Left kidney (tissue), 2 donors: ENCODE data around the gene FAM151B. TPM values are rescaled to one million over a fixed set of nuclear protein-coding genes. Genes with fewer than 3 reads are reported as not detected.
"Not testable (repeated sequence)": the region's sequence is repeated elsewhere in the genome, so short reads cannot be mapped to it uniquely, and the experiment has no call there.

Experiments used
- DNase-seq: peaks from one replicate; pipeline ENCODE4 v3.0.0-alpha.2; 2013
- polyA plus RNA-seq: library from polyadenylated mRNA; unstranded; fragments of 120-200 nt; gene quantifications from one replicate; pipeline ENCODE4 v1.2.1, GENCODE V29; 2013; ENCODE audit not compliant: insufficient read length

The FAM151B gene
- polyA plus RNA-seq, 1 donor, result 4.2 TPM

DNA sequence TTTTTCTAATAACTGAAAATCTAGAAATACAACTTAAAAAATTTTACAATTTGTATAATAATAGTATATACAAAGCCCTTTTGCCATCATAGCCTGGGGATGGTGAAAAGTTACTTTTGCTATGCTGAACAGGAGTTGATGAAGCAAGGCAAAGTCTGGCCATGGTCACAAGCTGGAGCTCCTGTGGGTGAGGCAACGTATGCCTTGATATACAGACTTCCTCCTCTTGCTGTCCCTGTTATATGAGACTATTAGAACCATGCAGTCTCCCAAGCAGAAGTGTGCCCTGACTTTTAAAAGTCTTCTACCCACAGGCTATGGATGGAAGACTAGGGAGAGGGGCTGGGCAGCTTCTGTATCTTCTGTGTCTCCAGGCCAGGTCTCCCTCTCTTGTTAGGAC, 15.7 kb downstream of the FAM151B start:
- no peak for DNase-seq

DNA sequence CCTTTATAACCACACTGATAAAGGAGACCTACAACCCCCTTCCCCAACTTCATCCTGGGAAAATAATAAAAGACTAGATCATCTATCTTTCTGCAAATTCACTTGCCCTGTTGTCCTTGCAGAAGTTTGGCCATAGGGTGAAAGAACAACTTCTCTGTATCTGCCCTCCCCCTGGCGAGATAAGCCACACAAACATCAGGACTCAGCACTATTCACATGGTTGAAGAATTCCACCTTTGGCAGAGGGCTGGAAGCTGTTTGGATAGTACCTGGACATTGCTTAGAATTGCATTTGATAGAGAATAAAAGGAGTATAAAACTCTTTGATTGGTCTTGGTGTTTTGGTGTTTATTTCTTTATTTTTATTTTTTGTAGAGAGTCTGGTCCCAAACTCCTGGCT, 16.9 kb downstream of the FAM151B start:
- no peak for DNase-seq

DNA sequence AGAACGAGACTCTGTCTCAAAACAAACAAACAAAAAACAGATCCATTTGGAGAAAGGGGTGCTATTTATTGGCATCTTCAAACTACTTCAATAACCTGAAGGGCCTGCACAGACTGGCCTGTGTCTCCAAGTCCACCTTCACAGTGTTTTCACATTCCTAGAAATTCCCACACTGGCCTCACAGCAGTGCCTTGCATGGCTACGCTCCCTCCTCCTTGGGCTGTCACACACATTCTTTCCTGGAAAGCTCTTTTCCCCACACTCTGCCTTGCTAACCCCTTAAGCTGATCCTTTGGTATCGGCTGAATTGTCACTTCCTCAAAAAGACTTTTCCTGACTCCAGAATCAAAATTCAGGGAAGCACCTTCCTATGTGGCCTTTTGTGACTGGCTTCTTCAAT, 19.8 kb downstream of the FAM151B start:
- no peak for DNase-seq

DNA sequence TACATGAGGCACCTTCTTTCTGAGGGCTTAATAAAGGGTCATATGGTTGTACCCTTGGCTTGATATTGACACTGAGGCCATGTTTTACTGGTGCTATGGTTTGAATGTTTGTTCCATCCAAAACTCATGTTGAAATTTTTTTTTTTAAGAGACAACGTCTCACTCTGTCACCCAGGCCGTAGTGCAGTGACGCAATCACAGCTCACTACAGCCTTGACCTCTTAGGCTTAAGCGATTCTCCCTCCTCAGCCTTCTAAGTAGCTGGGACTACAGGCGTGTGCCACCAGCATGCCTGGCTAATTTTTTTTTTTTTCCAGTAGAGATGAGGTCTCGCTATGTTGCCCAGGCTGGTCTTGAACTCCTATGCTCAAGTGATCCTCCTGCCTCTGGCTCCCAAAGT, 20.9 kb downstream of the FAM151B start:
- DNase-seq, result no peak

DNA sequence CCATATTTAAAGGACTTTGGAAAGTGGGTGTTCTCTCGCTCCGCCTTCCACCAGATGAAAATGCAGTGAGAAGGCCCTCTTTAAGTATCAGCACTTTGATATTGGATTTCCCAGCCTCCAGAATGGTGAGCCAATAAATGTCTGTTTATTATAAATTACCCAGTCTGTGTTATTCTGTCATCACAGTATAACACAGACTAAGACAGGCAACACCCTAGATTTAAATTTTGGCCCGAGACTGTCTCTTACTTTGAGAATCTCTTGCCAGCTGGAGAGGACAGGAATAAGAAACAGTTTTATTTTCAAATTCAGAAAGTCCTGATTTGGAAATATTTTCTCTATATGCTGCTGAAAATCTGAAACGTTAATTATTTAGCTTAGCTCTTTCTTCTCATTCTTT, 21.5 kb downstream of the FAM151B start:
- no peak for DNase-seq

DNA sequence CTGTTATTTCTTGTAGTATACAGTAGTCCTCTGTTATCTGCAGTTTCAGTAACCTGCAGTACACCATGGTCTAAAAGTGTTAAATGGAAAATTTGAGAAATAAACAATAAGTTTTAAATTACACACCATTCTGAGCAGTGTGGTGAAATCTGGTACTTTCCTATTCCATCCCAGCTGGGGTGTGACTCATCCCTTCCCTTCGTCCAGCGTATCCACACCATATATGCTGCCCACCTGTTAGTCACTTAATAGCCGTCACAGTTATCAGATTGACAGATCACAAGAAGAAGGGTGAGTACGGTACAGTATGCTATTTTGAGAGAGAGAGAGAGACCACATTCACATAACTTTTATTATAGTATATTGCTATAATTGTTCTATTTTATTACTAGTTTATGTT, 28.9 kb downstream of the FAM151B start:
- no peak for DNase-seq

DNA sequence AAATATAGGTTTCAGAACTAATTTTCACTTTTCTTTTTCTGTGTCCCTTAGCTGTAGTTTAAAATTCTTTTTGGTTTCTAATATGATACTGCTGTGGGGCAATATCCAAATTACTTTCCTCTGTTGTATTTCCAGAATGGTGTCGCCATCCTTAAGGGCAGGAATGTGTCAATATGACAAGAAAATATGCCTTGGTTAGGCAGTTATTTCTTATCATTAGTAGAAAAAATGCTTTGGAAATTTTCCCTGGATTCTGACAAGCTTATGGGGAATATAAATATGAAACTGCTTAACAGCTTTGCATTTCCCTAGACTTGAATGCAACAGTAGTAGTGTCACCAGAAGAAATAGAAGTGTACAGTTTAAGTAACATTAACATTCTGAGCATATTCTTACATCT, 52.8 kb downstream of the FAM151B start:
- DNase-seq, result no peak

DNA sequence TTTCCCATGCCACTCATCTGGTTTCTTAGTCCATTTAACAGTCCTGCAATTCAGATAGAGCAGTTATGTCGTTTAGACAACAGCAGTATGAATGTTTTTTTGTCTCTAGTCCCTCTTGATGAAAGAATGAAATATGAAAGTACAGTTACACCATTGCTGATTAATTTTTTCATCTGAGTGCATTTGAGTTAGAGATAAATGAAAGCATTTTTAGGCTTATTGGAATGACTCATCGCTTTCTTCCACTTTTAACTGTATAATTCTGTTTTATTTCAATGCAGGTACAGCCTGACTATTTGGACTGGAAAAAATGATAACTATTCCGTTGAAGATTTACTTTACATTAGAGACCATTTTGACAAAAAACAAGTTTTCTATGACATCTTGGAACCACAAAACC, 53.5 kb downstream of the FAM151B start:
- DNase-seq, result no peak

DNA sequence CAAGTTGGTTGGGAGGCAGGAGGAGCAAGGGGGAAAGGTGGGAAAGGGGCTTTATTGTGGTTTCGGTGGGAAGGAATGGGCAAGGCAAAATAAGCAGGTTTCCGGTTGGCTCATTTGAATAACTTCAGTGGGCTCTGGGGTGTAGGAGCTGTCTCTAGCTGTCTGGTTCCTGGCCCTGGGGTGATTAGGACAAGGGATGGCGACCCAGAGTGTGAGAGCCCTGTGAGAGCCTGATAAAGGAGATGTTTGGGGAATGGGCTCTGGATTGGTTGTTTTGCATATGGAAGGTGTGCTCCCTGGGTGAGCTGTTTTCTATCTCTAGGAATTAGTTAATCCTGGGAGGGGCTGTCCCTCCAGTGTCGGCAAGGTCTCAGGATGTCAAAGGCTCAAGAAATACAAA, 66.7 kb downstream of the FAM151B start:
- no peak for DNase-seq

DNA sequence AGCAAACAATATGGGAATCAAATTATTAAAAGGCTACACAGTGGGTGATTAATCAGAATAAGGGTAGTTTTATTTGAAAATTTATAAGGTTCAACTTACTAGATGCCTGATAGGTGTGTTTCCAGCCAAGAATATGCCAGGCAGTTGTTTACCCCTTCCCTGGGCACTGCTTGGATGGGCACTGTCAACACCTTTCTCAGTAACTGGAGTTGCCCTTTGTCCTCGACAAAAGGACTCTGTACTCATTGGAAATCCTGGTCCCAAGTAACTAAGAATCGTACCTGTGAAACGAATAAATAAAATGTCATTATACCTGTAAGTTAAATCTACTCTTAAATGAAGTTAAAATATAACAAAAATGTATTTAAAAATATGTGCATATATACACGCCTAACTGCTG, 67.2 kb downstream of the FAM151B start:
- DNase-seq, result no peak

DNA sequence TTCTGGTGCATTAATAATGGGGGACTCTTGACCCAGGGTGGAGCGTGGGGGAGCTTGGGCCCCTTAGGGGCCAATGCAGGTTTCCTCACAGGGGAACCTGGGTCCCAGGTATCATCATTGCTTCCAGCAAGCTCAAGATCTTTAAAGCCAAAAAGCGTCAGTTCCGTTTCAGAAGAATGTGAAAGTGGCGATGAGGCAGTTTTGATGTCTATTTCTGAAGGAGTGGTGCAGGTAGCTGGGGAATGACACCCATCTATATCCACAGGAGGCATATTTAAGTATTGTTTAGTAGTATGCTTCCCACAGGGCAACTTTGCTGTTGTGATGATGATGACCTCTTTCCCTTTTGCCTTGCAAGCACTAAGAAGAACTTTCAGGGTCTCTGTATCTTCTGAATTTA, 71.3 kb downstream of the FAM151B start:
- DNase-seq, result no peak

DNA sequence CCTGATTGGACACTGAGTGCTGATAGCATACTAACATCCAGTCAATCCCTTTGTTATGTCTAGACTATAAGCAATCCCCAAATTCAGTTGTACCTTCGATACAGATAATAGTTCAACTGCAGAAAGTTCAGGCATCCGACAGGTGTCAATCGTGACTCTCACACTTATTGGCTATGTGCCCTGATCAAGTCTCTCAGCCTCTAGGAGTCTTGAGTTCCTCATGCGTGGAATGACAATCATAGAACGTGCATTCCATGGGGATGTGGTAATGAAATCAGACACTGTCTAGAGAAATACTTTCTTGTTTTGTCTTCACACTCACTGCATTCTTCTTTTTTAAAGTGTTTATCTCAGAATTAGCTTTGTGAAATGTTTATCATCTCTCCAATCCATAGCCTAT, 77.4 kb downstream of the FAM151B start:
- DNase-seq, result no peak

DNA sequence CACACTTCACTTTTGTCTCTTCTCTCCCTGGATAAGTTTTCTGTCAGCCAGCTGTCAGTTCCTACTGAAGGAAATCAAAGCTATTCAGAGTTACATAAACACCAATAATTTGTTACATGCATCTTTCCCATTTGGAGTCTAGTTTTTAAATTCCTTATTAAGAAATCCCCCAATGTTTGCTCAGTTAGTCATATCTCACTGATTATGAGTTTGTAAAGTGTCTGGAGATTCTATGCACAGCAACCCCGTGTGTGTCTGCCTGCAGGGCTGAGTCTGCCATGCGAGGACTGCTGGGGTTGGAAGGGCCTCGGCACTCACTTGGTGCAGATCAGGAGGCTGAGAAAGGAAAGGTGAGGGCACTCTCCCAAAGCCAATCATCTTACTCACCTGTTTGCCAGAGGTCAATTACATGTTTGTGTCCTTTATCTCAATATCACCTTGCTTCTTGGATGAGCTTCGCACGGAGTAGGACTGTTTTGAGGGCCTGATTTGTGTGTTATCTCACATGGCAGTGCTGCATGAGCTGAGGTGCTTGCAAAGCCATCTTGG, 78.9 kb downstream of the FAM151B start:
- no peak for DNase-seq

DNA sequence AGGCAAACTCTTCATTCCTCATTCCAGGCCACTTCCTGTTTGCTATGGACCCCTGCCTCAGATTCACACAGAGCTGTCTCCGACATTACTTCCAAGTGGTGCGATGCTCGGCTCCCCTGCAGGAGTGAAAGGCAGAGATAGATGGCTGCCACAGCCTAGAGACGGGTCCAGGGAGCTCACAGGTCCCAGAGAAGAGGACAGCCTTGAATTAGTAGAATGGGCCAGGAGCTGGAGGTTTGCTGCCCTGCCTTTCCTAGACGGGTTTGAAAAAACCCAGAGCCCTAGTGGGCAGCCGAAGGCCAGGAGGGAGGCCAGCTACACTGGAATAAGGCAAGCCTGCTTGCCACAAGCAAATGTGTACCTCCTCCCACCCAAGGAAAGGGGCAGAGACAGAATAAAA, 80.4 kb downstream of the FAM151B start:
- no peak for DNase-seq

DNA sequence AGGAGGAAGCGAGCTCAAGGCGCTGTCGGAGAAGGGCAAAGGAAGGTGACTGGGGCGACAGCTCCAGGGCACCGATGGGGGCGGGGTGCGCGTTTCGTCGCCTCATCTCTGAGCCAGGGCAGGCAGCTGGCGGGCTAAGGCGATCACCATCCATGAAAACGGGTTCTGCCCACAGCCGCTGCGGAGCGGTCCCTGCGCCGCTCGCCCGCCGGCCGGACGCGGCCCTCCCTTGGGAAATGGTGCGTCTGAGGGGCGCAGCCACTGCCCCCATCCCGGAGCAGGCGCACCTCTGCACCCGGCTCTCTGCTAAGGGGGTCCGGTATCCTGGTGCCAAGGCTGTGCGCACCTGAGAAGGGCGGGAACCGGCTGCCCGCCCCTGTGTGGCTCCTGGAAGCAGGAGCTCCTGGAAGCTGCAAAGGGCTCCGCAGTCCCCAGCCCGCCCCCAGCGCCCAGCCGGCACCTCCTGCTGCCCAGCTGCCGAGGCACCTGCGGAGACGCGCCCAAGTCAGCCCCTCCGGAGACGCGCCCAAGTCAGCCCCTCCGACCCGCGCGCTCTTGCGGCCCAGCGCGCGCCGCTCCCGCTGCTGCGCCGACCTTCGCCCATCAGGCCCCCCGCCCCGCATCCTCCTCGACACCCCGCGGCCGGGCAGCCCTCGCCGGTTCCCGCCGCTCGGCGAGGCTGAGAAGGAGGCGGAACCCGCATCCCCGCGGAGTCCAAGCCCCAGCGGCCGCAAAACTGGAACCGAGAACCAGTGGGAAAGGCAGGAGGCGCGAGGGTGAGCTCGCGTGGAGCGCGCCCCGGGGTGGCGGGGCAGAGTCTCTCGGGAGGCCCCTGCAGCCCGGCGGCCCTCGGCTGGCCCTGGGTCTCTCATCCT, 81.4 kb downstream of the FAM151B start:
- DNase-seq, result no peak

DNA sequence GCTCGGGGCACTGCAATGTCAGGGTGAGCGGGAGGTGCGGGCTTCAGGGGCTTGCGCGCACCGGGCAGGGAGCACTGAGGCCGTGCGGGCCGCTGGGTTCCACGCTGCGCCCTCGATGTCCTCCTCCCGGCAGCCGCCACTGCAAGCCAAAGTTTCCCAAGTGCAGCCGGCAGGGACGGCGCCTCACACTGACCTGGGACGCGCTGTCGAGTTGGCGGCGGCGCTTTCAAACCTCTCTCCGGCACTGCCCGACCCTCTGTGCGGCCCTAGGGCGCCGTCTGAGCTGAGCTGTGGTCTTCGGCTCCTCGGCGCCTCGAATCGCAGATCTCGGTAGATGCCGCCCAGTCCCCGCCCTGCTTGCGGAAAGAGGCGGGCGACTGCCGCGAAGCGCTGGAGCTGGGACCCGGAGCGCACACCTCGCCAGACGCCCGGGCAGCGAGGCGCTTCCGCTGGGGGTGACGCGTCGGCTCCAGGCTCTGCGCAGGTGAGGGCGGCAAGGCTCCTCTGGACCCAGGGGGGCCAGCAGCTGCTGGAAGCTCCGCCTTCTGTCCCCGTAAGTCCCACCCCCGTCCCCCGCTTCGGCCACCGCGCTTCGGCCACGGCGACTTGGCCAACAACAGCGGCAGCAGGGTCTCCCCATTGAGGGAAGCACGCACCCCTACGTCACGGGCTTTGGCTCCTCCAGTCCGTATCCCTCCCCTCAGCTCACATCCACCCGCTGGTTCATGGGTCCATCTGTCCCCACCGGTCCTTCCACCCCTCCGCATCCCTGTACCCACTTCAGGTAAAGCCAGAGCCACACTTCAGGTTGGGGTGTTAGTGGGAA, 82.3 kb downstream of the FAM151B start, which contains the start of gene ANKRD34B:
ANKRD34B (minus strand) TSS at position 320 of the 826 bp plus-strand sequence. CDS start 10,261 bp downstream, outside the sequence.
- DNase-seq, result no peak

DNA sequence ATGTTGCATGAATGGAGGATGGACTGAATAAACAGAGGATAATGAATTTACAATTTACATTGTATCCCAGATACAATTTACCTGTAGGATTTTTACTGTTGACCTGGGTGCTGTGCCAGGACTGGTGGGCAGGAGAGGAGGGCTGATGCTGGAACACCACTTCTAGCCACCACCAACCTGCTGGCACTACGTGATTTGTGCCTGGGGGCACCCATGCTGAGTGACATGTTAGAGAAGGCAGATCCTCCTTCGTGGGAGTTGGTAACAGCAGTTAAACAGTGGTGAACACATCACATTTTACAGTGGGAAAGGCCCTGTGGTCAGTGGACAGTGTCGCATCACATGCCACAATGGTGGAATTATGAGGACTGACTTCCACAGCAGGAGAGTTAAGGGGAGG, 85.2 kb downstream of the FAM151B start:
- no peak for DNase-seq

DNA sequence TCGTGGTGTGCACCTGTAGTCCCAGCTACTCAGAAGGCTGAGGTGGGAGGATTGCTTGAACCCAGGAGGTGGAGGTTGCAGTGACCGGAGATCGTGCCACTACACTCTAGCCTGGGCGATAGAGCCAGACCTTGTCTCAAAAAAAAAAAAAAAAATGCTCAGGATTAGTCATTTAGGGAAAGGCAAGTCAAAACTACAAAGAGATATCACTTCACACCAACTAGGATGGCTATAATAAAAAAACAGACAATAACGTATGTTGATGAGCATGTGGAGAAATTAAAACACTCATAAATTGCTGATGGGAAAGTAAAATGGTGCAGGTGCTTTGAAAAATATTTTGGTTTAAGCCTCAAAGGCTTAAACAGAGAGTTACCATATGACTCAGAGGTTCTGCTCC, 88.5 kb downstream of the FAM151B start:
- DNase-seq, result no peak

DNA sequence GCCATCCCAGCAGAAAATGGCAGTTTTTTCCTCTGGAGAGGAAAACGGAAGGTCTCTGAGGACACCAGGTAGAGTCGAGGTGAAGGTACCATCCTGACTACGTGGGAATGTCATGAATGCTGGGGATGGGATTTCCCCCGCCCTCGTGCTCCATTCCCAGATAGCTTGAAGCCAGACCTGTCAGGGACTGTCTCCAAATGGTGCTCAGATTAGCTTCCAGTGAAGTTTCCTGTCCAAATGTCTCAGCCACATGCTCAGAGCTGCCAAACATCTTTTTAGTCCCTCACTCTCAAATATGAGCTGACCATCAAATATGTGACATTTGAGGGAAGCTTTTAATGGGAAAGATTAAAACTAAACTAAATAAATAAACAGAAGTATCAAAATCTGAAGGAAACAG, 89.8 kb downstream of the FAM151B start:
- no peak for DNase-seq

DNA sequence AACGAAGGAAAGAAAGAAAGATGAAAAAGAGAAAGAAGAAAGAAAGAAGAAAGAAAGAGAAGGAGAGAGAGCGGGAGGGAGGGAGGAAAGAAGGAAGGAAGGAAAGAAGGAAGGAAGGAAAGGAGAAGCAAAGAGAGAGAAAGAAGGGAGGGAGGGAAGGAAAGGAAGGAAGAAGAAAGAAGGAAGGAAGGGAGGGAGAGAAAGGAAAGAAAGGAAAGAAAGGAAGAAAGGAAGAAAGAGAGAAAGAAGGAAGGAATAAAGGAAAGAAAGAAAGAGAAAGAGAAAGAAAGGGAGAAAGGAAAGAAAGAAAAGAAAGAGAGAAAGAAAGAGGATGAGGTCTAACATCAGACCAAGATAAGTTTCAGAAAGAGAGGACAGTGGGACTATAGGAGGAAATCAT, 91.2 kb downstream of the FAM151B start:
- DNase-seq, result no peak

DNA sequence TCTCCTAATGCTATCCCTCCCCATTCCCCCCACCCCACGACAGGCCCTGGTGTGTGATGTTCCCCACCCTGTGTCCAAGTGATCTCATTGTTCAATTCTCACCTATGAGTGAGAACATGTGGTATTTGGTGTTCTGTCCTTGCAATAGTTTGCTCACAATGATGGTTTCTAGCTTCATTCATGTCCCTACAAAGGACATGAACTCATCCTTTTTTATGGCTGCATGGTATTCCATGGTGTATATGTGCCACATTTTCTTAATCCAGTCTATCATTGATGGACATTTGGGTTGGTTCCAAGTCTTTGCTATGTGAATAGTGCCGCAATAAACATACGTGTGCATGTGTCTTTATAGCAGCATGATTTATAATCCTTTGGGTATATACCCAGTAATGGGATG, 92.4 kb downstream of the FAM151B start:
- DNase-seq, result not testable (repeated sequence)

DNA sequence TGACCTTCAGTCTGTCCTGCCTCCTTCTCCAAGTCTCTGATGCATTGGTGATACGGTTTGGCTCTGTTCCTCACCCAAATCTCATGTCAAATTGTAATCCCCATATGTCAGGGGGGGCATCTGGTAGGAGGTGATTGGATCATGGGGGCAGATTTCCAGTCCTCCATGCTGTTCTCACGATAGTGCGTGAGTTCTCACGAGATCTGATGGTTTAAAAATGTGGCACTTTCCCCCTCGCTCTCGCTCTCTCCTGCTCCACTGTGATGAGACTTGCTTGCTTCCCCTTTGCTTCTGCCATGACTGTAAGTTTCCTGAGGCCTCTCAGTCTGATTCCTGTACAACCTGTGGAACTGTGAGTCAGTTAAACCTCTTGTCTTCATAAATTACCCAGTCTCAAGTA, 96.9 kb downstream of the FAM151B start:
- no peak for DNase-seq
